GM21529 (cell line): Measurements from ENCODE around the gene KREMEN2.

Source experiments
- ATAC-seq: cut with Tn5 transposase; IDR thresholded peaks from one replicate; pipeline ENCODE4 v1.9.1; 2021; ENCODE audit not compliant: unreplicated experiment

The KREMEN2 gene

DNA sequence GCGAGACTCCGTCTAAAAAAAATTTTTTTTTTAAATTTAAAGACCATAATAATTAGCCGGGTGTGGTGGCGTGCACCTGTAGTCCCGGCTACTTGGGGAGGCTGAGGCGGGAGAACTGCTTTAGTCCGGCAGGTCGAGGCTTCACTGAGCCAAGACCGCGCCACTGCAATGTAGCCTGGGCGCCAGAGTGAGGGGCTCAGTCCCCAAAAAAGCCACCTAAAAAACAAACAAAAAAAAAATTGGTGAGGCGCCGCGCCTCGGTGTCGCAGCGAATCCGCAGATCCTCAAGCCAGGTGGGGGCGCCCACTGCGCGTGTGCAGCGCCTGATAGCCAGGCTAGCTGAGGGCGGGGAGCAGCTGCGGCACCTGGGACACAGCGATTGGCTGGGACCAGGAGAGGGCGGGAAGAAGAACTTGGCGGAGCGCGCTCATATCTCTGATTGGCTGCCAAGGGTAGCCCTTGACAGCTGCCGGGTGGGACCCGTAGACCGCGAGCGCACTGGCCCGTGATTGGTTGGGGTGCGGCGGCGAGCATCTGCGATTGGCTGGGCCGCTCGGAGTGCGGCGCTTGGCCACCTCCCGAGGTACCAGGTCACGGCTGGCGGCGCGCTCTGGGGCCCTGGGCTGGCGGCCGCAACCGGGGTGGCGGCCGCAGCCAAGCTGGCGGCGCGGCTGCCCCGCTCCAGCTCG is 39.7 kb downstream of the KREMEN2 start:
- ATAC-seq: peak; percentile 94

DNA sequence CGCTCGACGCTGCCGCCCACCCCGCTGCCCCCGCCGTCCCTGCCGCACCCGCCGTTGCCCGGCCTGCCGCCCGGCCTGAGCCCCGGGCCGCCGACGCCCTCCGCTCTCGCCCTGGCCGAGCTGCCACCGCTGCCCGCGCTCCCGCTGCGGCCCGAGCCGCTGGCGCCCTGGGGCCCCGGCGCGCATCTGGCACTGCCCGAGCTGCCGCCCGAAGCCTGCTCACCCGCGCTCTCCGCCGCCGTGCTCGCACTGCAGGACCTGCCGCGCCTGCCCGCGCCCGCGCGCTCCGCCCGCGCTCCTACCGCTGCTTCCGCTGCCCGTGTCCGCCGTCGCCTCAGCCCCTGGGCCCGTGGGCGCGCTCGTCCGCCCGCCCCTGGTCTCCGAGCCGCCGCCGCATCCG is 40.2 kb downstream of the KREMEN2 start:
- peak; percentile 20 for ATAC-seq

GRCh38 chr16:3004781-3005284 is 40.8 kb downstream of the KREMEN2 start:
- ATAC-seq: no peak

DNA sequence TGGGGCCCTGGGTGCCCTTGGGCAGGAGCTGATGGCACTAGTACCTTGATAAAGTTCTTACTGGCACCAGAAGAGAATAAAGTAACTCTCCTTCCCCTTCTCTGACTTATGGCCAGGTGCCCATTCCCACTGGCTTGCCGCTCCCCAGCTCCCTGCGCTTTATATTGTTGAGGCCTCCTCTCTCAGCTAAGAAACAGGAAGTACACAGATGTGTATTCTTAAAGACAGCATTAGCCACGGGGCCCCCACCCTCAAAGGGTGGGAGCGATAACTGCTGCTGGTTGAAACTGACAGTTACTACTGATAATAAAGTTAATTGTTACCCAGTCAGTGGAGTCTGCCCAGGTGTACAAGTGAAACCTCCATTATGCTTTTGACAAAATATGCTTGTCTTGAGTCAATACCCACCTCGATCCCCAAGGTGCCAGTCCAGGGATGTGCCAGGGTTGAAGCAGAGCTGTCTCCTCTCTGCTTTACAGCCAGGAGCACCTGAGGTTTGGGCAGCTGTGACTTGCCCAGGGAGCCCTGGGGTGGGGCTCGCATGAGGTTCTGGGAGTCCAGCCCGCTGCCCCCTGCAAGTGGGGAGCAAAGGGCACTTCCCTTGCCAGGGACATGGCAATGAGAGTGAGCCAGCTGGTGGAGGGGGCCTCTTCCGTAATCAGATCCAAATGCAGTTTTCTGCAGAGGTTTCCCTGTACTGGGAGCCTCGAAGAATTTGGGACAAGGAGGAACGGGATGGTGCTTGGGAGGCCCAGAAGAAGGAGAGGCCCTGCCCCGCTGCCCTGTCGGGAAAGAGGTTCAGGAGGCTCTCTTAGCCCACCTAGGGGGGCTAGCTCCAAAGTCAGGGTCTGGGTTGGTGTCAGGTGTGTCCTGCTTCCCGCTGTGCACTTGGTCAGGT is 43.2 kb downstream of the KREMEN2 start:
- ATAC-seq: no peak

DNA sequence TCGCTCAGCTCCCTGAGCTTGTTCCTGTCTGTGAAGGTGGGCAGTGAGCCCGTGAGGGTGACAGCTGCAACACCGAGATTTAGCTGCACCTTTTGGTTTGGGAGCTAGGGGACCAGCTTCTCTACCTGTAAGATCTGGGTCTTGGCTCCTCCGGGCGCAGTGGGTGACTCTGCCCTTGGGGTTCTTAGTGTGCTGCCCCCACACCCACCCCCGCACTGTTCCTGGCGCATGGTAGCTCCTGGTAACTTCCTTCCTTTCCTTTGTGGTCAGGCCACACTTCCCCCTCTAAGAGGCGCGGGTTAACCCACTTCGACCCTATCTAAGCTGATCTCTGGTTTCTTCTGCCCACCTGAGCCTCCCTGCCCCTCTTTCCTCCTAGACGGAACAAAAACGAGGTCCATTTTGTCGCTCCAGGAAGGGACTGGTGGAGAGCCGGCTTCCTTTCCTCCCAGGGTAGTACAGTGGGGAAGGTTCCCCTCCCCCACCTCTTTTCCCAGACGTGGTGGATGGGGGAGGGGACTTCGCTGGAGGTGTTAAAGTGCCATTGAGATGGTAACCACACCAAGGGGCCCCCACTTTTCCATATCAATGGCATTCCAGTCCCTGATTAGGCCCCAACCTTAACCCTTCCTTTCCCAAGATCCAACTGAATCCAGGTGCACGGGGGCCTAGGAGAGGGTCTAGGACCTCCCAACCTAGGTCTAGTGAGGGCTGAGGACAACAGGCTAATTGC is 44.0 kb downstream of the KREMEN2 start:
- ATAC-seq: no peak

DNA sequence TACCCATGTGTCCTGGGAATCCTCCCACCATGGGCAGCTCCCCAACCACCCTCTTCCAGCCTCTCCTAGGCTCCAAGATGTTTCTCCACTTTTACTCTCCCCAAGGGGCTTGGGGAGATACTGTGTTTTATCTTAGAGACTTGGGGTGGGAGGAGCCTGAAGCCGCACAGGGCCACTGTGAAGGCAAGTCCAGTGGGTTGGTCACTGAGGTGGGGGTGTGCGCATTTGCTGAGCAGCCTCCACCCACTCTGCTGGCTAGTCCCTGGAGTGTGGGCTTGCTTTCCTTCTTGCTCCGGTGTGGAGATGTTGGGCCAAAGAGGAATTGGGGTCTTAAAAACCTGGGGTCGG is 44.6 kb downstream of the KREMEN2 start:
- ATAC-seq: no peak

DNA sequence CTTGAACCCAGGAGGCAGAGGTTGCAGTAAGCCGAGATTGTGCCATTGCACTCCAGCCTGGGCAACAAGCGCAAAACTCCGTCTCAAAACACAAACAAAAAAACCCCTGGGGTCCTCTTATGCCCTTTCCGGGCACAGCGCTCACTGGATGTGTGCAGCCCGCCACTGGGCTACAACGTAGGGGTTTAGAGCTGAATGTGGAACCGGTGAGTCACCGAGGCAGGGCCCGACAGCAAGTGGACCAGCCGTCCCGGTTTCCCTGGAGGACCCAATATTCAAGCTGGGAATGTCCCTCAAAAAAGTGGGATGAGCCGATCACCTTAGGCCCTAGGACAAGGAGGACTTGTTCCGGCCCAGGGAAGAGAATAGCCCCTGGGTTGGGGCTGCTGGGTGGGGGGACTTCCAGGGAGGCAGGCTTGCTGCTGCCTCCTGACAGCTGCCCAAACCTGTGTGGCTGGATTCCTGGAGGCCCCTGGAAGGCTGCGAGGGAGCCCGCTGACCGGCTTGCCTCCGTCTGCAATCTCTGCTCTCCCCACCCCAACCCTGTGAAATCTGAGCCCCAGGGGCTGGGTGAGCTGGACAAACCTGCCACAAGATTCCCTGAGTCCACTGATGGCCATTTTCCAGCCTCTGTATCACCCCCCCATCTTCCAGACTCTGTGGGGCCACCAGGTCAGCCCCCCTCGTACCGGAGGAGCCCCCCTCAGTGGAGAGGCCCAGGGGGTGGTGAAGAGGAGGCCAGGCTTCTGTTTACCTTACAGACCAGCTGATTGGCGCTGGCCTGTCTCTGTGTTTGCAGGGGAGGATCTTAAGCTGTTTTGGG is 45.7 kb downstream of the KREMEN2 start:
- no peak for ATAC-seq

DNA sequence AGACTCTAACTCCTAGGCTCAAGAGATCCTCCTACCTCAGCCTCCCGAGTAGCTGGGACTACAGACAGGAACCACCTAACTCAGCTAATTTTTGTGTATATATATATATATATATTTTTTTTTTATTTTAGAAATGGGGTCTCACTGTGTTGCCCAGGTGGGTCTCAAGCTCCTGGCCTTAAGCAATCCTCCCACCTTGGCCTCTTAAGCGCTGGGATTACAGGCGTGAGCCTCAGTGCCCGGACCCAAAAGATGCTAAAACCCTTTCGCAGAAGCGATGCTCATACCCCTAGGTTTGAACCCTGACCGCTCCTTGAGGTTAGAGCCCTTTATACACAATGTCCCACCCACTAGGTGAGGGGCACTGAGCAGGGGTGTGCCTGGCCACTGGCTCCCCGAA is 46.4 kb downstream of the KREMEN2 start:
- ATAC-seq: no peak

- no peak for ATAC-seq
Observed at GRCh38 chr16:3012246-3012645, 48.2 kb downstream of the KREMEN2 start.

DNA sequence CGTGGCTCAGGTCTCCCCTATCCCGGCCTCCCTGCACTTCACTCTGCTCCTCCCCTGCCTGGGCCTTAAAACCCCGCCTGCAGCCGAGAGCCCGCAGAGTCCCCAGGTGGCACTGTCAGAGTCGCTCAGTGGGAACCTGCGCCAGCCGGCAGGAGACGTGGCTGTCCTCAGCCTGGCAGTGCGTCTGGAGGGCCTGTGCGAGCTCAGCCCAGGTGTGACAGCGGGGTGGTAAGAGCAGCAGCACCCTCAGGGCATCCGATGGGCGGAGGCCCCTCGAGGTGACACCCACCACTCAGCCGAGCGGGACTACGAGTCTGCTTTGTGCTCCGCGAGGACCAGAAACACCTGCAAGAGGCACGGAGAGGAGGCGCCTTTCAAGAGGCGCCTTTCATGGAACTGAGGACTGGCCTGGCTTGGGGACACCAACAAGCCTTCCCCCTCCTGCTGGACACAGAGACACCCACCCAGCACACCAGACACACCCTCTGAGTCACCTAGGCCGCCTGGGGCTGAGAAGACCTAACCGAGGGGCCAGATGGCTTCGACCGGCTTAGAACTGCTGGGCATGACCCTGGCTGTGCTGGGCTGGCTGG is 48.8 kb downstream of the KREMEN2 start, which contains the start of gene CLDN9:
TSS of gene CLDN9 (plus strand) at position 96 of the 593 bp plus-strand sequence. CDS start at position 536, 440 bp downstream.
- no peak for ATAC-seq

DNA sequence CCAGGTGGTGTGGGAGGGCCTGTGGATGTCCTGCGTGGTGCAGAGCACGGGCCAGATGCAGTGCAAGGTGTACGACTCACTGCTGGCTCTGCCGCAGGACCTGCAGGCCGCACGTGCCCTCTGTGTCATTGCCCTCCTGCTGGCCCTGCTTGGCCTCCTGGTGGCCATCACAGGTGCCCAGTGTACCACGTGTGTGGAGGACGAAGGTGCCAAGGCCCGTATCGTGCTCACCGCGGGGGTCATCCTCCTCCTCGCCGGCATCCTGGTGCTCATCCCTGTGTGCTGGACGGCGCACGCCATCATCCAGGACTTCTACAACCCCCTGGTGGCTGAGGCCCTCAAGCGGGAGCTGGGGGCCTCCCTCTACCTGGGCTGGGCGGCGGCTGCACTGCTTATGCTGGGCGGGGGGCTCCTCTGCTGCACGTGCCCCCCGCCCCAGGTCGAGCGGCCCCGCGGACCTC is 49.4 kb downstream of the KREMEN2 start:
- no peak for ATAC-seq

DNA sequence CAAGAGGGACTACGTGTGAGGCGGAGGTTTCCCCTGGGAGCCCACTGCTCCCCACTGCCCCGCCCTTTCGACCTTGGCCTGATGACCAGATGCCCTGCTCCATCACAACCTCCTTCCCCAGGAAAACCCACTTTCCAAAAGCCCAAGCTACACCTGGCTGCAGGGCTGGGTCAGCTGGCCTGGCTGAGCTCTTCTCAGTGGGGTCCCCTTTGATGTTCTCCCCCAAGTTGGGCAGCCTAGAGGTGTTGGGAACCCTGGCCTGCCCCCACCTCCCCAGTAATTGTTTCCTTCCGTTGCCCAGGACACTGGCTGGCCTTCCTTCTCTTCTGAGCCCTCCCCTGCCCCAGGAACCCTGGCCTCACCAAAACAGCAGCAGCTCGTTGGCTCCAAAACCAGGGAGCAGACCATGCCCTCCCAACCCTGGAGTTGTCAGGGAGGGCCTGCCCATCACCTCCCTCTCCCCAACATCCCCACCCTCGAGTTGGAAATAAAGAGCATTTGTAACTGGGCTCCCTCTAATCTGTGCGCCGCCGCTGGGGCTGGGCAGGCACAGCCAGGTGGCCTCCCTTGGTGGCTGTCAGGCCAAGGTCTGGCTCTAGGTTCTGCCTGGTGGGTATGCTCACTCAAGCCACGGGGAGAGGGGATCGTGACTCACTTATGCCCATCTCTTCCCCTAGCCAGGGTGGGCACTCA is 50.1 kb downstream of the KREMEN2 start:
- ATAC-seq: no peak

DNA sequence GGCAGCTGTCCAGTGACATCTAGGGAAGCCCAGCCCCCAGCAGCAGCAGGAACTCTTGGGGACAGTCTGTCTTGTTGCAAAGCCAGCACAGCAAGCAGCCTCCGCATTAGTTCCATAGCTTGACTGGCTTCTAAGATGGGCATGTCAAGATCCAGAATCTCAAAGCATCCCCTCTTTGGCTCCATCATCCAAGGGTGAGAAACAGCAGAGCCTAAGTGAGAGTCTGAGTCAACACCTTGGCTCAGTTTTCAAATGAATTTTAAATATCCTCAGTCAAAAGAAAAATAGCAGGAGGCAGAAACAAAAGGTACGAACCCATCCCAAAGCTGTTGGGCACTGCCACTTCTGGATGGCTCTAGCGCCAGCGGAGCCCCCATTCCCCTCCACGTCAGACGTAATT is 50.9 kb downstream of the KREMEN2 start:
- ATAC-seq: no peak

DNA sequence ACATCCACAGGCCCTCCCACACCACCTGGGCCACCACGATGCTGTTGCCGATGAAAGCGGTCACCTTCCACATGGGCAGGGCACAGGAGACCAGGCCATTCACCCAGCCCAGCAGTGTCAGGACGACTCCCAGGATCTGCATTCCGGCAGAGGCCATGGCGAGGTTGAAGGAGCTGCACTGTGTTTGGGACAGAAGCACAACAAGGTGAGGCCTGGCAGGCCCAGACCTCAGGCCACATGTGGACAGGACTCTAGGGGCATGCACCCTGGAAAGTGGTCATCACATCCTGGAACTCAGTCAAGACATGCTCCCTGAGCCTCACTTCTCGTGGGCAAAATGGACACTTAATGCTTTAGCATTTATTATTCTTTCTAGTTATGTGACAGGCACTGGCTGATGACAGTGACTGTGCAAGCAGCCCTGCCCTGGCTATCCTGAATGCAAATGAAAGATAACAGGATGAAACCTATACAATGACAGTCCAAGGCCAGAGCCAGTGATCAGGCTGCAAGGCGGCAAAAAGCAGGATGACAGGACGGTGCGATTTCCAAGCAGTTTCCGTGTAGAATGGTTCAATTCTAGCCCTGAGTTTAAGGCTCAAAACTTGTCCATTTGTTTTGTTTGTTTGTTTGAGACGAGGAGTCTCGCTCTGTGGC is 51.9 kb downstream of the KREMEN2 start:
- ATAC-seq: no peak

DNA sequence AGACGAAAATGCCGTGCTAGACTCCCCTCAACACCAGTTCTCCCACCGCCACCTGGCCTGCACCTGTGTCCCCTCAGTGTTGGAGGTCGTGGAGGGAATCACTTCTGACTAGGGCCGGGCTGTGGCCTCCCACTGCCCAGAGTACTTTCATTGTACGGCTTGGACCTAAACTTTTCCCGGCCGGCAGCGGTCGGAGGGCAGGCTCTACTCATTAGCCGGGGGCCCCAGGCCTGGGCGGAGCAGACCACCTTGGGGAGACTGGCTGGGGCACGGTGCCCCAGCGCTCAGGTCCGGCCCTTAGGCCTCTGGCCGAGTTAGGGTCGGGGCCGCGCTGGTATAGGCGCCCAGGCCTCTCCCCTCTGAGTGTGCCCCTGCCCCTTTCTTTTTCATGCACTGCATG is 53.3 kb downstream of the KREMEN2 start:
- ATAC-seq: no peak
